Adipose tissue (tissue), 3 donors: ENCODE data around the gene CNKSR1. TPM values are rescaled to one million over a fixed set of nuclear protein-coding genes. Genes with fewer than 3 reads are reported as not detected.

Source experiments
- H3K27ac ChIP-seq: one replicate; pipeline ENCODE4 v1.5.1; 2013; ENCODE audit warnings: low read depth, low read length
- WGBS, 3 donors: extraction: QIAGEN DNeasy Blood & Tissue Kit; methylation state at CpG; one replicate each; pipeline ENCODE4 v1.1.7; 2013; 5-methylcytosine and 5-hydroxymethylcytosine counted together
- polyA plus RNA-seq, 3 donors: library from polyadenylated mRNA; stranded (reverse); fragments of 200-250 nt; gene quantifications; one replicate each; pipeline ENCODE4 v1.2.3, GENCODE V29; 2013
- donor health status: healthy with polysubstance abuse.
- donor health status: Bipolar disorder and iron deficiency.
- donor health status: healthy.

The CNKSR1 gene, protein sequence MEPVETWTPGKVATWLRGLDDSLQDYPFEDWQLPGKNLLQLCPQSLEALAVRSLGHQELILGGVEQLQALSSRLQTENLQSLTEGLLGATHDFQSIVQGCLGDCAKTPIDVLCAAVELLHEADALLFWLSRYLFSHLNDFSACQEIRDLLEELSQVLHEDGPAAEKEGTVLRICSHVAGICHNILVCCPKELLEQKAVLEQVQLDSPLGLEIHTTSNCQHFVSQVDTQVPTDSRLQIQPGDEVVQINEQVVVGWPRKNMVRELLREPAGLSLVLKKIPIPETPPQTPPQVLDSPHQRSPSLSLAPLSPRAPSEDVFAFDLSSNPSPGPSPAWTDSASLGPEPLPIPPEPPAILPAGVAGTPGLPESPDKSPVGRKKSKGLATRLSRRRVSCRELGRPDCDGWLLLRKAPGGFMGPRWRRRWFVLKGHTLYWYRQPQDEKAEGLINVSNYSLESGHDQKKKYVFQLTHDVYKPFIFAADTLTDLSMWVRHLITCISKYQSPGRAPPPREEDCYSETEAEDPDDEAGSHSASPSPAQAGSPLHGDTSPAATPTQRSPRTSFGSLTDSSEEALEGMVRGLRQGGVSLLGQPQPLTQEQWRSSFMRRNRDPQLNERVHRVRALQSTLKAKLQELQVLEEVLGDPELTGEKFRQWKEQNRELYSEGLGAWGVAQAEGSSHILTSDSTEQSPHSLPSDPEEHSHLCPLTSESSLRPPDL
- 10 to 100 TPM in 1 of 3 donors, 1 to 10 TPM in 2; 1.1 to 13.7 (median 1.3) TPM for polyA plus RNA-seq

DNA sequence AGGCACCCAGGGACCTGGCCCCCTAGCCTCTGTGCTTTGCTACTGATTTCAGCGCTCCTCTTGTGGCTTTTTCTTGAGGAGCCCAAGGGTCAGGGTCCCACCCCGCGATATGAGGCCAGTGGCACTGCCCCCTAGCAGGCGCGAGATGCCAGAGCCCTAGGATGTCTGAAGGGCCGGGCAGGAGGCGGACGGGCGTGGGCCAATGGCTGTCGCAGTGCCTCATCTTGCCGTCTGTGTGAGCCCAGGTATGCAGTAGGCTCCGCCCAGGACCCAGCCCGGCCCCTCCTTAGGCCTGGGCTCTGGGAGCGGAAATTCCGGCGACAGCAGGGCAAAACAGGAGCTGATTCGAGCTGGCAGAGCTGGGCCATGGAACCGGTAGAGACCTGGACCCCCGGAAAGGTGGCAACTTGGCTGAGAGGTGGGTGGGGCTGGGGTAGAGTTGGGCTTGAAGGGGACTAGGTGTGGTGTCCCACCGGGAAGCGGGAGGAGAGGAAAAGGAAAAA, at the start of gene CNKSR1:
TSS of gene CNKSR1 (plus strand) at position 310 of the 503 bp plus-strand sequence. CDS start at position 367, 57 bp downstream.
- no peak within 1 kb of the TSS for H3K27ac ChIP-seq
- 8 to 52% (median 50%) methylated on average over 21 of the region's 21 CpGs for WGBS, 3 donors

DNA sequence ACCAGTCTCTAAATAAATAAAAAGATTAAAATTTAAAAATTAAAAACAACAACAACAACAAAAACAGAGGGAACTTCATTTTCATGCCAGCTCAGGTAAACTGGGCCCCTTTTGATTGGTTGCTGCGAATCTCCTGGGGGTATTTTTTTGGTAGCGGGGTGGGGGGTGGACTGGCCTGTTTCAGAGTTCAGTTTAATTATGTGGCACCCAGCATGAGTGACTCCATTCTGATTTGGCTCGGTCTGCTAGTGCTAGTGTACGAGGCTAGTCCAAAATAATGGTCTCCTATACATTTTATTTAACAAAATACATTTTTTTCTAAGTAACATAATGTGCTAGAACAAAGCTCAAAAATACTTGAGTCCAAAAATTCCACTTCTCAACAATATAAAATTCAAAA, 47.5 kb upstream of the CNKSR1 start:
- 92 to 94% (median 93%) methylated on average over 4 of the region's 4 CpGs for WGBS, 3 donors
- H3K27ac ChIP-seq: no peak overlapping the region

- WGBS, 3 donors: 48 to 54% (median 52%) methylated on average over 1 of the region's 1 CpG
- no peak overlapping the region for H3K27ac ChIP-seq
These were observed 46.6 kb upstream of the CNKSR1 start for GRCh38 chr1:26130695-26131094.

DNA sequence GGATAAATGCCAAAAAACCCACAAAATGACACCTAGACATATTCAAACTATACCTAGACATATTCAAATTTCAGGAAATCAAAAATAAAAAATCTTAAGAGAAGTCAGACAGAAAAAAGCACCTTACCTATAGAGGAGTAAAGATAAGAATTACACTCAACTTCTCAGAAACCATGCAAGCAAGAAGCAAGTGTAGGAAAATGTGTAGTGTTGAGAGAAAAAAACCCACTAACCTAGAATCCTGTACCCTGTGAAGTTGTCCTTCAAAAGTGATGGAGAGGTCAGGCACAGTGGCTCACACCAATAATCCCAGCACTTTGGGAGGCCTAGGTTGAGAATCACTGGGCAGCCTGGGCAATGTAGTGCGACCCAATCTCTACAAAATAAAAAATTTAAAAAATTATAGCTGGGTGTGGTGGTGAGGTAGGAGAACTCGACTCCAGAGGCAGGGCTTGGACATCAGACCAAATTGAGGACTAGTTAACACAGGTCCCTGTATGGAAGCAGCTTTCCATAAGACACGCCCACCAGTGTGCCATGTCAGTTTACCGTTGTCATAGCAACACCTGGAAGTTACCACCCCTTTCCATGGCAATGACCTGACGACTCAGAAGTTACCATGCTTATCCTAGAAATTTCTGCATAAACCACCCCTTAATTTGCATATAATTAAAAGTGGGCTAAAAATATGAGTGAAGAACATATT, 45.0 kb upstream of the CNKSR1 start:
- H3K27ac ChIP-seq: no peak overlapping the region
- WGBS, 3 donors: 84 to 89% (median 88%) methylated on average over 5 of the region's 5 CpGs

- 94 to 97% (median 95%) methylated on average over 2 of the region's 2 CpGs for WGBS, 3 donors
- H3K27ac ChIP-seq: no peak overlapping the region
These were observed 44.5 kb upstream of the CNKSR1 start for GRCh38 chr1:26132834-26133167.

- 89 to 97% (median 95%) methylated on average over 3 of the region's 3 CpGs for whole genome bisulfite sequencing, 3 donors
These were observed 42.8 kb upstream of the CNKSR1 start for GRCh38 chr1:26134466-26134865.

GRCh38 chr1:26138974-26139558, 38.2 kb upstream of the CNKSR1 start:
- 59 to 66% (median 61%) methylated on average over 3 of the region's 3 CpGs for WGBS, 3 donors
- H3K27ac ChIP-seq: no peak overlapping the region

More at GRCh38 chr1:26134466-26134865, 42.8 kb upstream of the CNKSR1 start:
- H3K27ac ChIP-seq: no peak overlapping the region

GRCh38 chr1:26142159-26142558, 35.1 kb upstream of the CNKSR1 start:
- 82 to 84% (median 83%) methylated on average over 8 of the region's 8 CpGs for WGBS, 3 donors

DNA sequence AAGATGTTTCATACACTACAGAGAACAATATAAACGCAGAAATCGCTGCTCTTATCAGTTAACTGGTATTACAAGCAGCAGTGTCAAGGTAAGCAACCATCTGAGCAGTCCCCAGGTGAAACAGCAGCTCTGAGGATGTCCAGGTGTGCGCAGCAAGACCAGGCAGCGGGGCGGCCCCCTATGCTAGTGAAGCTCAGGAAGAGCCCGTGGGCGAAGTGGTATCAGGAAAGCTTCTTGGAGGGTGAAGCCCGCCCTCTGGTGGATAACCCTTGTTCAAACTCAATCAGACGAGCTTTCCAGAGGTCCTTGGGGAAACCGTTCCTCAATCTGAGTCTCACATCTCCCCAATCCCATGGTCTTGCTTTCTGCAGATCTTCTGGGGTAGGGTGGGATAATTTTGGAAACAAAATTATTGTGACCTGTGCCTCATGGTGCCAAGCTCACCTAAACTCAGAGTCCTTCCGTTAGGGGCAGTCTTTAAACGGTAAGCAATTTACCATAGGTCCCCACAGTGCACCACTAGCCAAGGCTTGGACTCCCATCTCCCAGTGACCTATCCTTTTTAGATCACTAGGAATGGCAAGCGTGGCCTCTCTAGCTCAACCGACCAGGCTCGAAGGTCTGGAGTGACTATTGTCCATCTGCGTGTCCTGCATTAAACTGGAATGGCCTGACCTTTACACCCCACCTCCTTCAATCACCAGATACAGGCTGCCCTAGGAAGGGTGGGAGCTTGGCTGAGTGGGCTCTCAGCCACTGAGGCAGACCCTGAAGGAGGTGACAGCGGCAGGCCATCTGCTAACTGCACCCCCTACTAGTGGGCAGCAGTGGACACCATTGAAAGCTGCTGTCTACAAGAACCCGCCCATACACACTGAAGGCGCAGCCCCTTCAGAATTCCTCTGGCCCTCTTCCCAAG, 32.0 kb upstream of the CNKSR1 start:
- WGBS, 3 donors: 25 to 28% (median 27%) methylated on average over 19 of the region's 19 CpGs
- H3K27ac ChIP-seq: no peak overlapping the region

More at GRCh38 chr1:26142159-26142558, 35.1 kb upstream of the CNKSR1 start:
- H3K27ac ChIP-seq: no peak overlapping the region

DNA sequence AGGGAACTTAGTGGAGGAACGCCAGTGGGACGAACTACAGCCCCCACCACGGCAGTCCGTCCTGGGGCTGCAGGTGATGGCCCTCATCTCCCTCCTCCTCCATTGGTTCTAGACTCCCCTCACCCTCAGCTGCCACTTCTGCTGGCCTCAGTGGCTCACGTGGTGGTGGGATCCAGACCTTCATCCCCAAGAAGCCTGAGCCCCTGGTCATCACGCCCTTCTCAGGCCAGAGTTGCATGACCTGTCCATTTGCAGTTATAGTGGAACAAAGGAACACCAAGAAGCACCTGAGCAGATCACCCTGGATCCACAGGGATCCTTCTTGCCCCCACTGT, 31.4 kb upstream of the CNKSR1 start:
- WGBS, 3 donors: 45 to 53% (median 52%) methylated on average over 6 of the region's 6 CpGs

GRCh38 chr1:26148887-26149286, 28.4 kb upstream of the CNKSR1 start:
- H3K27ac ChIP-seq: no peak overlapping the region

More for the DNA sequence above, 31.4 kb upstream of the CNKSR1 start:
- no peak overlapping the region for H3K27ac ChIP-seq

GRCh38 chr1:26153966-26154532, 23.2 kb upstream of the CNKSR1 start:
- H3K27ac ChIP-seq: no peak overlapping the region
- 59 to 64% (median 61%) methylated on average over 5 of the region's 5 CpGs for WGBS, 3 donors

- no peak overlapping the region for H3K27ac ChIP-seq
- WGBS, 3 donors: 38 to 63% (median 39%) methylated on average over 9 of the region's 9 CpGs
These were observed 22.5 kb upstream of the CNKSR1 start for GRCh38 chr1:26154750-26155149.

GRCh38 chr1:26155370-26156284, 21.7 kb upstream of the CNKSR1 start:
- H3K27ac ChIP-seq: no peak overlapping the region

DNA sequence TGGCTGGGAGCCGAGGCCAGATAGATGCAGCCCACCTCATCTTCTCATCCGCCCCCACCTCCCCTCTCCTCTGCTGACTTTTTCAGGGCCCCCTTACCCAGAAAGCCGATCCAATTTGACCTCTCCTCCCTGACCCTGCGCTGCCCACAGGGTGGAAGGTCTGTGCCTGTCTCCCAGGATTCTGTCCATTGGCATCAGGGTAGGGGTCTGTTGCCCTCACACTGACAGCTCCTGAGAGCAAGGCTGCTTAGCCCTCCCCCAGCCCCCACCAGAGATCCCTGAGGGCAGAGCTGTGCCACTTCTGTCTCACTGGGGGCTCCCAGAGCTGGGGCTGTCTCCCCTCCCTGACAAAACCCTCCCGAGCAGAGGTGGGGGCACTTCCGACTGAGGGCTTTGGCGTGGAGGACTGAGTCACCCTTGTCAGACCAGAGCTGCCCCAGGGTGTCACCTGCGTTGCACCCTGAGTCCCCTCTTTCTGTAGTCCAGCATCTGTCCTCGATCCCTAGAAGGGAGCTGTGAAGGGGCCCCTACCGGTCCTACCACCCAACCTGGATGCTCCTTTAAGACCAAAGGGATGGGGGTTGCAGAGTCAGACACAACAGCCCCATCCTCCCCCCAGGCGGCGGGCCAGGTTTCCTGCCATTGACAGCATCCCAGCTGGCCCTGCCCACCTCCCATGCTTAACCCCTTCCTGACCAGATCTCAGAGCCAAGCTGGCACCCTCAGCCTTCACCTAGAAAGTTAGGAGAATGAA, 20.8 kb upstream of the CNKSR1 start:
- WGBS, 3 donors: 25 to 37% (median 26%) methylated on average over 12 of the region's 12 CpGs
- H3K27ac ChIP-seq: no peak overlapping the region

More at GRCh38 chr1:26155370-26156284, 21.7 kb upstream of the CNKSR1 start:
- 51 to 65% (median 51%) methylated on average over 21 of the region's 21 CpGs for WGBS, 3 donors
